ENCODE results near the gene RASA4B.
"Not testable (repeated sequence)": the region's sequence is repeated elsewhere in the genome, so short reads cannot be mapped to it uniquely, and the experiment has no call there.

Gene RASA4B

GRCh38 chr7:102511860-102512522 lies 5.6 kb downstream of the RASA4B start:
- not testable (repeated sequence) for DNase-seq (ENCODE audit: low spot score)

- not testable (repeated sequence) for DNase-seq (ENCODE audit: low spot score)
Observed at GRCh38 chr7:102510575-102510974, 7.0 kb downstream of the RASA4B start.

GRCh38 chr7:102507410-102508088 lies 10.0 kb downstream of the RASA4B start:
- DNase-seq (ENCODE audit: low spot score), result not testable (repeated sequence)

GRCh38 chr7:102505298-102506185 lies 12.0 kb downstream of the RASA4B start:
- not testable (repeated sequence) for DNase-seq (ENCODE audit: low spot score)

- DNase-seq (ENCODE audit: low spot score), result not testable (repeated sequence)
Observed at GRCh38 chr7:102503141-102503540, 14.4 kb downstream of the RASA4B start.

GRCh38 chr7:102498321-102498720 lies 19.3 kb downstream of the RASA4B start:
- not testable (repeated sequence) for DNase-seq (ENCODE audit: low spot score)

GRCh38 chr7:102497308-102497707 lies 20.3 kb downstream of the RASA4B start:
- DNase-seq (ENCODE audit: low spot score), result not testable (repeated sequence)

GRCh38 chr7:102496861-102497260 lies 20.7 kb downstream of the RASA4B start:
- not testable (repeated sequence) for DNase-seq (ENCODE audit: low spot score)

- DNase-seq (ENCODE audit: low spot score), result not testable (repeated sequence)
Observed at GRCh38 chr7:102494473-102495149, 23.0 kb downstream of the RASA4B start.

GRCh38 chr7:102494026-102494425 lies 23.6 kb downstream of the RASA4B start:
- not testable (repeated sequence) for DNase-seq (ENCODE audit: low spot score)

GRCh38 chr7:102493220-102493935 lies 24.2 kb downstream of the RASA4B start:
- not testable (repeated sequence) for DNase-seq (ENCODE audit: low spot score)

- not testable (repeated sequence) for DNase-seq (ENCODE audit: low spot score)
Observed at GRCh38 chr7:102490529-102491075, 27.0 kb downstream of the RASA4B start.

GRCh38 chr7:102484317-102484716 lies 33.3 kb downstream of the RASA4B start:
- not testable (repeated sequence) for DNase-seq (ENCODE audit: low spot score)

- not testable (repeated sequence) for DNase-seq (ENCODE audit: low spot score)
Observed at GRCh38 chr7:102481962-102482361, 35.6 kb downstream of the RASA4B start.

- DNase-seq (ENCODE audit: low spot score), result not testable (repeated sequence)
Observed at GRCh38 chr7:102479982-102480637, 37.5 kb downstream of the RASA4B start.

- not testable (repeated sequence) for DNase-seq (ENCODE audit: low spot score)
Observed at GRCh38 chr7:102479209-102479584, 38.4 kb downstream of the RASA4B start.

- peak; percentile 10 for DNase-seq (ENCODE audit: low spot score)
Observed at GRCh38 chr7:102478314-102479208, 39.0 kb downstream of the RASA4B start, which contains the start of gene POLR2J. Gene POLR2J, minus strand, starts transcription at chr7:102478922. Its CDS starts 62 bp downstream, at chr7:102478860.

- DNase-seq (ENCODE audit: low spot score), result not testable (repeated sequence)
Observed at GRCh38 chr7:102474736-102475435, 42.7 kb downstream of the RASA4B start.
